ENCODE data around the gene AGBL4. TPM values are rescaled to one million over a fixed set of nuclear protein-coding genes. Genes with fewer than 3 reads are reported as not detected.

AGBL4 gene
- polyA plus RNA-seq, 3 donors: 0.05 TPM; not detected in 2

- Histone ChIP-seq H2AFZ (ENCODE audit: insufficient read depth, low read depth, low read length, poor library complexity, severe bottlenecking) (no peak overlapping the region), H4K20me1 (ENCODE audit: insufficient read depth, low read length) (no peaks in the 10 kb centered on the region), H3K4me1 (ENCODE audit: control insufficient read depth in 1 of 2, insufficient read depth in 2 of 2, low read length in 2 of 2) (no peaks in the 10 kb centered on the region), H3K9ac (ENCODE audit: insufficient read depth, low read length, poor library complexity, severe bottlenecking) (no peak overlapping the region), H3K36me3 (replicated peaks in 1 of 2; ENCODE audit: control insufficient read depth in 1 of 2, insufficient read depth in 2 of 2, low read length in 2 of 2) (no peaks in the 10 kb centered on the region), H3K27ac (ENCODE audit: low read depth in 1 of 2, low read length in 2 of 2) (no peak overlapping the region), H3K9me3 (replicated peaks in 1 of 2; ENCODE audit: control insufficient read depth in 1 of 2, insufficient read depth in 1 of 2, low read length in 2 of 2) (no peaks in the 10 kb centered on the region), H3K4me2 (replicated peaks; ENCODE audit: extremely low read depth, low read length, poor library complexity, severe bottlenecking) (no peak overlapping the region), H3K4me3 (replicated peaks in 1 of 3; ENCODE audit: low read depth in 2 of 3, low read length in 3 of 3) (no peak overlapping the region), H3K79me2 (ENCODE audit: insufficient read depth, low read length) (no peaks in the 10 kb centered on the region), H3K27me3 (ENCODE audit: control insufficient read depth in 2 of 2, insufficient read depth in 2 of 2, low read length in 2 of 2) (peaks cover 0 to 3% of the 10 kb centered on the region in 2 donors)
- H3K4me3 Mint-ChIP-seq: no peak overlapping the region
- no peak for TF ChIP-seq CTCF (IDR thresholded peaks at IDR 0.05)
- intact Hi-C loops (cut with micrococcal nuclease): no loop called here
- H3K36me3 Mint-ChIP-seq: no peaks in the 10 kb centered on the region
- H3K27ac Mint-ChIP-seq: no peak overlapping the region
- peaks cover 0 to 5% (median 1%) of the 10 kb centered on the region in 3 donors for H3K27me3 Mint-ChIP-seq (ENCODE audit: low read depth in 3 of 3)
- H3K4me1 Mint-ChIP-seq: no peaks in the 10 kb centered on the region
- 57% methylated on average over 1 of the region's 1 CpG for WGBS (ENCODE audit: insufficient coverage)
- DNase-seq: no peak
- H3K9me3 Mint-ChIP-seq: peaks cover 0 to 2% (median 0%) of the 10 kb centered on the region in 7 donors
Observed at GRCh38 chr1:48506870-48507269, 1516.9 kb downstream of the AGBL4 start.

DNA sequence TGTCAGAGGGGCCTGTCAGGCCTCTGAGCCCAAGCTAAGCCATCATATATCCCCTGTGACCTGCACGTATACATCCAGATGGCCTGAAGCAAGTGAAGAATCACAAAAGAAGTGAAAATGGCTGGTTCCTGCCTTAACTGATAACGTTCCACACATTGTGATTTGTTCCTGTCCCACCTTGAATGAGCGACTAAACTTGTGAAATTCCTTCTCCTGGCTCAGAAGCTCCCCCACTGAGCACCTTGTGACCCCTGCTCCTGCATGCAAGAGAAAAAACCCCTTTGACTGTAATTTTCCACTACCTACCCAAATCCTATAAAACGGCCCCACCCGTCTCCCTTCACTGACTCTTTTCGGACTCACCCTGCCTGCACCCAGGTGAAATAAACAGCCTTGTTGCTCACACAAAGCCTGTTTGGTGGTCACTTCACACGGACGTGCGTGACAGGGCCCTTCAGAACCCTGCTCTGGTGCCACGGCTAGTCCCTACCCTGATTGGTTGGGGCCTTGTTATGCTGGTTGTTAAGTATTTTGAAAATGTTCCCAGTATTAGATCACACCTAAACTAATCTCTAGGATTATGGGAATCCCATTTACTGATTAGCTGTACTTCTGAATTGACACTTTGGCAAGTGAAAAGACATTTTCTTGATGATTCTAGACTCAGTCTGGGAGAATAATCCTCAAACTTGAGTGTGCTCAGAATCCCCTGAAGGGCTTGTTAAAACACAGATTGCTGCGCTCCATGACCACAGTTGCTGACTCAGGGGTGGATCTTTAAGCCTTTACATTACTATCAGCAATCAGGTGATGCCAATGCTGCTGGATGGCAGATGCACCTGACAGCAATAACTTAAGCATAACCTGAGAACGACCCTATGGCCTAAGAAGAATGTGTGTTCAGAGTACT lies 1523.0 kb downstream of the AGBL4 start:
- peaks cover 0 to 3% (median 0%) of the 10 kb centered on the region in 3 donors for H3K27me3 Mint-ChIP-seq (ENCODE audit: low read depth in 3 of 3)
- Histone ChIP-seq H3K9me3 (replicated peaks in 1 of 2; ENCODE audit: control insufficient read depth in 1 of 2, insufficient read depth in 1 of 2, low read length in 2 of 2) (no peaks in the 10 kb centered on the region), H3K4me1 (ENCODE audit: control insufficient read depth in 1 of 2, insufficient read depth in 2 of 2, low read length in 2 of 2) (peaks cover 0 to 5% of the 10 kb centered on the region in 2 donors), H2AFZ (ENCODE audit: insufficient read depth, low read depth, low read length, poor library complexity, severe bottlenecking) (no peak overlapping the region), H3K79me2 (ENCODE audit: insufficient read depth, low read length) (no peaks in the 10 kb centered on the region), H3K4me3 (replicated peaks in 1 of 3; ENCODE audit: low read depth in 2 of 3, low read length in 3 of 3) (no peak overlapping the region), H4K20me1 (ENCODE audit: insufficient read depth, low read length) (no peaks in the 10 kb centered on the region), H3K4me2 (replicated peaks; ENCODE audit: extremely low read depth, low read length, poor library complexity, severe bottlenecking) (no peak overlapping the region), H3K27ac (ENCODE audit: low read depth in 1 of 2, low read length in 2 of 2) (no peak overlapping the region), H3K36me3 (replicated peaks in 1 of 2; ENCODE audit: control insufficient read depth in 1 of 2, insufficient read depth in 2 of 2, low read length in 2 of 2) (no peaks in the 10 kb centered on the region), H3K27me3 (ENCODE audit: control insufficient read depth in 2 of 2, insufficient read depth in 2 of 2, low read length in 2 of 2) (no peaks in the 10 kb centered on the region), H3K9ac (ENCODE audit: insufficient read depth, low read length, poor library complexity, severe bottlenecking) (no peak overlapping the region)
- intact Hi-C loops (cut with micrococcal nuclease): no loop called here
- WGBS (ENCODE audit: insufficient coverage): 79% methylated on average over 5 of the region's 12 CpGs
- no peak for TF ChIP-seq CTCF (IDR thresholded peaks at IDR 0.05)
- no peaks in the 10 kb centered on the region for H3K9me3 Mint-ChIP-seq
- H3K4me3 Mint-ChIP-seq: no peak overlapping the region
- H3K4me1 Mint-ChIP-seq: peaks cover 6% of the 10 kb centered on the region
- H3K27ac Mint-ChIP-seq: peak overlapping the region in 2 of 7 donors; percentile 10 to 20
- no peak for DNase-seq
- no peaks in the 10 kb centered on the region for H3K36me3 Mint-ChIP-seq
